ENCODE data around the gene AGK. TPM values are rescaled to one million over a fixed set of nuclear protein-coding genes. Genes with fewer than 3 reads are reported as not detected.

Gene AGK
- total RNA-seq, 1 donor from 2014 or later, result 15.3 TPM

DNA sequence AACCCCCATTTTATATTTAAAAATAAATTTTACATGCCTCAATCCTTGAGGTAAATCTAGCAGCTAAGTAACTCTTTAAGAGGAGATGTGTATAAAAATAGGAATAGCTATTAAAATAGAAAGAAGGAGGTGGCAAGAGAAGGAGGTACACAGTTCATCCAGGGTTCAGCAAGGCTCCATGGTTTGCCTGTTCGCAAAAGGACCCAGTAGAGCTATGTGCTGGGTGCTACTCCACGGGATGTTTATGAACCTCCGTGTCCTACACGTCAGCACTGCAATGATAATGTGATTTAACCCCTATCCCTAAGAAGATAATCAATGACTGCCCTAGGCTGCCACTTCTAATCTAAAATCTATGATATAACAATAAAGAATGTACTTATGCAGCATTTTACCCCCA lies 151.7 kb downstream of the AGK start:
- no peak for DNase-seq (ENCODE audit: low read depth in 2 of 2)

- DNase-seq (ENCODE audit: low read depth in 2 of 2), result no peak
Measured at GRCh38 chr7:141704112-141704511, 152.9 kb downstream of the AGK start.

- DNase-seq (ENCODE audit: low read depth in 2 of 2), result no peak
Measured at GRCh38 chr7:141704741-141705140, 153.5 kb downstream of the AGK start.

Other genes with a start within 250 kb of the AGK start
- gene DENND11, start 150.8 kb downstream of the AGK start, total RNA-seq, result 59.1 and 69.2 TPM in 2 replicates
- under 0.01 TPM in 2 replicates for gene WEE2, start 156.9 kb downstream of the AGK start, total RNA-seq
- gene SSBP1, start 186.9 kb downstream of the AGK start, total RNA-seq, result 91.5 and 117 TPM in 2 replicates
- 0.44 and 0.60 TPM in 2 replicates for gene TAS2R3, start 212.7 kb downstream of the AGK start, total RNA-seq
- 0.22 and 0.40 TPM in 2 replicates for gene TAS2R4, start 225.3 kb downstream of the AGK start, total RNA-seq
- gene TAS2R5, start 238.8 kb downstream of the AGK start, total RNA-seq, result 0.22 and 0.40 TPM in 2 replicates

All from lung microvascular endothelial cell (primary cell).